Pancreas (tissue), 10 donors: ENCODE data around the gene BPI. TPM values are rescaled to one million over a fixed set of nuclear protein-coding genes. Genes with fewer than 3 reads are reported as not detected.

ENCODE experiments used
- ATAC-seq, 4 donors: fragments of 200-7000 bp; cut with Tn5 transposase; one replicate each; pipeline versions ENCODE4 v1.8.0 to v1.9.1; 2020; ENCODE audit warnings: mild to moderate bottlenecking in 4 of 4, moderate library complexity in 4 of 4
- DNase-seq, 6 donors: peaks; one replicate each; pipeline ENCODE4 v3.0.0-alpha.2; 2020
- FAIRE-seq: peaks from 2 replicates; lab custom pipeline; 2012; peaks lifted over from hg19 to GRCh38; lab: Jason Lieb, UNC
- H3K27ac ChIP-seq, 4 donors: fragments of 200-600 bp; sonication (generic); 1 replicate in 3 of 4; 2 replicates in 1 of 4; pipeline versions ENCODE4 v1.5.0 to v1.8.0; 2020
- H3K27me3 ChIP-seq, 4 donors: fragments of 200-600 bp; one replicate each; pipeline ENCODE4 v1.8.0; 2021
- H3K36me3 ChIP-seq, 3 donors: fragments of 200-600 bp; sonication (generic) in 1 of 3; one replicate each; pipeline versions ENCODE4 v1.5.0 to v1.8.0; 2020 to 2021
- H3K4me1 ChIP-seq, 3 donors: fragments of 200-600 bp; one replicate each; pipeline ENCODE4 v1.8.0; 2021
- H3K4me3 ChIP-seq, 4 donors: fragments of 200-600 bp; sonication (generic) in 2 of 4; one replicate each; pipeline versions ENCODE4 v1.5.0 to v1.8.0; 2020 to 2021
- H3K9me3 ChIP-seq, 4 donors: fragments of 200-600 bp; one replicate each; pipeline ENCODE4 v1.8.0; 2021
- WGBS, 2 donors: extraction: QIAGEN DNeasy Blood & Tissue Kit; methylation state at CpG; one replicate each; pipeline ENCODE4 v1.1.7; 2013; 5-methylcytosine and 5-hydroxymethylcytosine counted together
- intact Hi-C, 3 donors: fragments of 100-400 bp; cut with DNase I; formaldehyde crosslinking; loops; one replicate each; pipeline versions ENCODE4 v1.11.1 to v1.14.2; 2022
- polyA plus RNA-seq, 2 donors: library from polyadenylated mRNA; stranded (reverse); fragments of 200-250 nt; gene quantifications; one replicate each; pipeline ENCODE4 v1.2.3, GENCODE V29; 2013
- total RNA-seq, 6 donors: library from RNA; stranded (reverse); fragmentation: NEBNext Ultra II Directional in 4 of 6; extraction: Animal tissue kit (Norgen Biotek cat#: 25700) in 4 of 6; gene quantifications; one replicate each; pipeline versions ENCODE4 v1.2.1 to v1.2.4, GENCODE V29; 2021 to 2023
- TF ChIP-seq, protein P1 (sequence below), 4 donors: fragments of 200-600 bp; sonication (generic) in 3 of 4; IDR thresholded peaks; one replicate each; pipeline versions ENCODE4 v1.5.0 to v1.8.0; 2021; ENCODE audit warnings: antibody characterized with exemption in 4 of 4
- donor health status: healthy with polysubstance abuse.
- donor health status: DM: no; HTN: no; CAD: no; lungs with moderate emphysema.
- donor health status: DM: no; HTN: no; CAD: no.
- donor health status: control.
- donor health status: control.
- donor health status: Bipolar disorder and iron deficiency.
- donor health status: DM: yes; HTN: yes; CAD: no.
- donor health status: DM: no; HTN: no; CAD: no.
- donor health status: DM: no; HTN: no; CAD: no.
- donor health status: DM: yes; HTN: yes; CAD: no.

The BPI gene
- total and polyA plus RNA-seq, 8 donors, result 0.66 TPM; not detected in 7

- WGBS, 2 donors, result 74 to 78% methylated on average over 7 of the region's 7 CpGs
- Histone ChIP-seq H3K36me3 (no peaks in the 10 kb centered on the region), H3K4me3 (no peak overlapping the region), H3K27me3 (no peaks in the 10 kb centered on the region), H3K9me3 (no peaks in the 10 kb centered on the region), H3K4me1 (no peaks in the 10 kb centered on the region), H3K27ac (no peak overlapping the region)
- DNase-seq (no peak), FAIRE-seq (no peak), ATAC-seq (no peak)
- TF ChIP-seq, protein P1, sequence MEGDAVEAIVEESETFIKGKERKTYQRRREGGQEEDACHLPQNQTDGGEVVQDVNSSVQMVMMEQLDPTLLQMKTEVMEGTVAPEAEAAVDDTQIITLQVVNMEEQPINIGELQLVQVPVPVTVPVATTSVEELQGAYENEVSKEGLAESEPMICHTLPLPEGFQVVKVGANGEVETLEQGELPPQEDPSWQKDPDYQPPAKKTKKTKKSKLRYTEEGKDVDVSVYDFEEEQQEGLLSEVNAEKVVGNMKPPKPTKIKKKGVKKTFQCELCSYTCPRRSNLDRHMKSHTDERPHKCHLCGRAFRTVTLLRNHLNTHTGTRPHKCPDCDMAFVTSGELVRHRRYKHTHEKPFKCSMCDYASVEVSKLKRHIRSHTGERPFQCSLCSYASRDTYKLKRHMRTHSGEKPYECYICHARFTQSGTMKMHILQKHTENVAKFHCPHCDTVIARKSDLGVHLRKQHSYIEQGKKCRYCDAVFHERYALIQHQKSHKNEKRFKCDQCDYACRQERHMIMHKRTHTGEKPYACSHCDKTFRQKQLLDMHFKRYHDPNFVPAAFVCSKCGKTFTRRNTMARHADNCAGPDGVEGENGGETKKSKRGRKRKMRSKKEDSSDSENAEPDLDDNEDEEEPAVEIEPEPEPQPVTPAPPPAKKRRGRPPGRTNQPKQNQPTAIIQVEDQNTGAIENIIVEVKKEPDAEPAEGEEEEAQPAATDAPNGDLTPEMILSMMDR (IDR thresholded peaks at IDR 0.05), result no peak
- intact Hi-C loops, result no loop called here
Observed at GRCh38 chr20:38357653-38358207, 53.8 kb downstream of the BPI start.

DNA sequence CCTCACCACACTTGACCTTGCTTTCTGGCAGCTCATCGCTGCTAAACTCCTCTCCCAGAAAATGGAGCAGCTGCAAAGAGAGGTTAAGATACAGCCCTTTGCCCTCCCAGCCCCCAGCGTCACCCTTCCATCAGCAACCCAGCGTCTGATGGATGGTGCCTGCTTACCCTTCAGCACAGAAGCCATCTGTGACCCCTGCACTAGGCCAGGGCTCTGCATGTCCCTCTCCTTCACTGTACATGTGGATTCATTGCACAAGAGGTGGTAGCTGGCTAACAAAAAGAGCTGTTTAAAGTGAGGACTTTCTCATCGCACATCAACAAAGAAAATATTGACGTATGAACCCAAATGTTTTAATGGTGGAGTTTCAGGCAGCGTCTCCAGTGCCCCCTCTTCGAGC is 54.6 kb downstream of the BPI start:
- ATAC-seq (no peak), DNase-seq (no peak), FAIRE-seq (no peak)
- H3K27ac ChIP-seq, result no peak overlapping the region
- H3K4me1 ChIP-seq, result no peaks in the 10 kb centered on the region
- no peaks in the 10 kb centered on the region for H3K27me3 ChIP-seq
- TF ChIP-seq, protein P1 (IDR thresholded peaks at IDR 0.05), result no peak
- no peaks in the 10 kb centered on the region for H3K9me3 ChIP-seq
- H3K36me3 ChIP-seq, result no peaks in the 10 kb centered on the region
- intact Hi-C loops, result no loop called here
- H3K4me3 ChIP-seq, result no peak overlapping the region
- 57 to 59% methylated on average over 7 of the region's 7 CpGs for WGBS, 2 donors

DNA sequence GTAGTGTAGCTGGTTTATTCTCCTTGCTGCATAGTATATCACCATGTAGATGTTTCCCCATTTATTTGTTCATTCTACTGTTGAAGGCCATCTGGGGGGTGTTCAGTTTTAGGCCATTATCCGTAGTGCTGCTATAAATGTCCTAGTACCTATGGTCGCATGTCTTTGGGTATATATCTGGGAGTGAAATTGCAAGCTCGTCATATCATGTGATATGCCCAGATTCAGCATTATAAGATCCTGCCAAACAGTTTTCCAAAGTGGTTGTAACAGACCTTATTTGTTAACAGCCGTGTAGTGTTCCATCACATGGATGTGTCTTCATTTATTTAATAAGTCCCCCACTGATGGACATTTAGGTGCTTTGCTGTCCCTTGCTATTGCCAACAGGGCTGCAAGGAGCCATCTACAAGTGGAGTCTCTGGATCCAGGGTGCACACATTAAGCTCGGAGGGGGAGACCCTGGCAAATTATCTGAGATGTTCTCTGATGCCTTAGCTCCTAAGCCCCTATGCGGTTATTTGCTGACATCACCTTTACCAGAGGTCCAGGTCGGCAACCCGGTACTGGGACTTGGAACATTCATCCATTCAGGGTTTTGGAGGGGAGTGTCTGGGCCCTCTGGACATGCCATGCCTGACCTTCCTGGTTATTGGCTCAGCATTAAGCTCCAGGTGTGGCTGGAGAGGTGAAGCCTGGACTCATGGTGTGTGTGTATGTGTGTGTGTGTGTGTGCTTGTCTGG is 59.2 kb downstream of the BPI start:
- no peaks in the 10 kb centered on the region for H3K4me1 ChIP-seq
- H3K4me3 ChIP-seq, result no peak overlapping the region
- WGBS, 2 donors, result 68 to 80% methylated on average over 8 of the region's 8 CpGs
- no peaks in the 10 kb centered on the region for H3K27me3 ChIP-seq
- FAIRE-seq (no peak), DNase-seq (no peak), ATAC-seq (no peak)
- H3K36me3 ChIP-seq, result no peaks in the 10 kb centered on the region
- no peak overlapping the region for H3K27ac ChIP-seq
- TF ChIP-seq, protein P1 (IDR thresholded peaks at IDR 0.05), result no peak
- H3K9me3 ChIP-seq, result no peaks in the 10 kb centered on the region
- intact Hi-C loops, result no loop called here

GRCh38 chr20:38369389-38369788 is 65.4 kb downstream of the BPI start:
- FAIRE-seq, result no peak

More at GRCh38 chr20:38369389-38369788, 65.4 kb downstream of the BPI start:
- H3K36me3 ChIP-seq, result no peaks in the 10 kb centered on the region
- H3K27ac ChIP-seq, result no peak overlapping the region
- ATAC-seq (peak in 1 of 4 donors; percentile 20), DNase-seq (no peak)
- H3K4me1 ChIP-seq, result no peaks in the 10 kb centered on the region
- WGBS, 2 donors, result 35 to 37% methylated on average over 2 of the region's 2 CpGs
- H3K27me3 ChIP-seq, result no peaks in the 10 kb centered on the region
- H3K4me3 ChIP-seq, result no peak overlapping the region
- H3K9me3 ChIP-seq, result no peaks in the 10 kb centered on the region
- TF ChIP-seq, protein P1 (IDR thresholded peaks at IDR 0.05), result no peak
- intact Hi-C loops, result no loop called here
